Bronchial epithelial cell (primary cell): Measurements from ENCODE around the gene PLSCR4. TPM values are rescaled to one million over a fixed set of nuclear protein-coding genes. Genes with fewer than 3 reads are reported as not detected.

Experiments
- DNase-seq: peaks from one replicate; pipeline ENCODE4 v3.0.0-alpha.2; 2010; ENCODE audit warnings: low read depth
- FAIRE-seq: peaks from 2 replicates; lab custom pipeline; 2011; peaks lifted over from hg19 to GRCh38; lab: Jason Lieb, UNC
- H3K27me3 ChIP-seq: 2 replicates; pipeline ENCODE4 v1.5.1; 2011; ENCODE audit warnings: low read length; ENCODE audit not compliant: control insufficient read depth, insufficient read depth
- H3K36me3 ChIP-seq: 2 replicates; pipeline ENCODE4 v1.5.1; 2011; ENCODE audit warnings: low read length; ENCODE audit not compliant: control insufficient read depth, insufficient read depth
- H3K4me3 ChIP-seq: 2 replicates; pipeline ENCODE4 v1.5.1; 2011; ENCODE audit warnings: mild to moderate bottlenecking, low read depth, low read length, control low read depth
- total RNA-seq: library from RNA; depleted of rRNA; stranded (reverse); fragments of >200 nt; gene quantifications from 2 replicates; pipeline ENCODE4 v1.2.1, GENCODE V29; 2014
- TF ChIP-seq, protein P1 (sequence below): IDR thresholded peaks from 2 replicates; pipeline ENCODE4 v1.5.1; 2011; ENCODE audit warnings: mild to moderate bottlenecking, moderate library complexity, low read length, control low read depth, inconsistent platforms; ENCODE audit not compliant: insufficient read depth, severe bottlenecking

The PLSCR4 gene
- total RNA-seq, 1 donor from 2014 or later, result 0.26 TPM

DNA sequence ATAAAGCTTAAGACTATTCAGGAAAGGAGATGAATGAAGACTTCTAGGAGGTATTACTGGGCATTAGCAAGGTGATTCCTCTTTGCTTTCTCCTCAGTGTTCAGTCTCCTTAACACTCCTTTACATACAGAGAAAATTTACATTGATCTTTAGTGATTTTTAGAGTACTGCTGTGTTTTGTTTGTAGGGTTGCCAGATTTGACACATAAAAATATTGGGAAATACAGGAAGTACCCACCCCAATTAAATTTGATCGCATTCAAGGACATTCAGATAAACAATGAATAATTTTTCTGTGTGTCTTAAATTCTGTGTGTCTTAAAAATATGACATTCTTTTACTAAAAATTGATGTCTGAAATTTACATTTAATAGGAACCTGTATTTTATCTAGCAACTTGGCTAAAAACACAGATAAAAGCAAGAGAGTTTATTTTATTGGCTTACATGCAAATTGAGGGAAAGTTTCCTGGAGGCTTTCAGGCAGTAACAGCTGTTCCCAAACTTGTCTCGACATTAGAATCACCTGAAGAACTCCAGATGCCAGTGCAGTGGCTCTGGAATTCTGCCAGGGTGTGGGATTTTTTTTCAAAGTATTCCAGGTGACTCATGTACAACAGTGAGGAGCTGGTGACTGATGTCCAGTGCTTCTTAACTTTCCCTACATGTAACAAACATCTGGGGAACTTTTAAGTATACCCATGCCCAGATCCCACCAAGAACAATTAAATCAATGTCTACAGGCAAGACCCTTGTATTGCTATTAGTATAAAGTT, 66.5 kb downstream of the PLSCR4 start:
- DNase-seq (peak; percentile 89), FAIRE-seq (no peak)
- TF ChIP-seq, protein P1, sequence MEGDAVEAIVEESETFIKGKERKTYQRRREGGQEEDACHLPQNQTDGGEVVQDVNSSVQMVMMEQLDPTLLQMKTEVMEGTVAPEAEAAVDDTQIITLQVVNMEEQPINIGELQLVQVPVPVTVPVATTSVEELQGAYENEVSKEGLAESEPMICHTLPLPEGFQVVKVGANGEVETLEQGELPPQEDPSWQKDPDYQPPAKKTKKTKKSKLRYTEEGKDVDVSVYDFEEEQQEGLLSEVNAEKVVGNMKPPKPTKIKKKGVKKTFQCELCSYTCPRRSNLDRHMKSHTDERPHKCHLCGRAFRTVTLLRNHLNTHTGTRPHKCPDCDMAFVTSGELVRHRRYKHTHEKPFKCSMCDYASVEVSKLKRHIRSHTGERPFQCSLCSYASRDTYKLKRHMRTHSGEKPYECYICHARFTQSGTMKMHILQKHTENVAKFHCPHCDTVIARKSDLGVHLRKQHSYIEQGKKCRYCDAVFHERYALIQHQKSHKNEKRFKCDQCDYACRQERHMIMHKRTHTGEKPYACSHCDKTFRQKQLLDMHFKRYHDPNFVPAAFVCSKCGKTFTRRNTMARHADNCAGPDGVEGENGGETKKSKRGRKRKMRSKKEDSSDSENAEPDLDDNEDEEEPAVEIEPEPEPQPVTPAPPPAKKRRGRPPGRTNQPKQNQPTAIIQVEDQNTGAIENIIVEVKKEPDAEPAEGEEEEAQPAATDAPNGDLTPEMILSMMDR, result no peak
- H3K36me3 ChIP-seq, result no peaks in the 10 kb centered on the region
- H3K4me3 ChIP-seq, result no peak overlapping the region
- no peaks in the 10 kb centered on the region for H3K27me3 ChIP-seq

DNA sequence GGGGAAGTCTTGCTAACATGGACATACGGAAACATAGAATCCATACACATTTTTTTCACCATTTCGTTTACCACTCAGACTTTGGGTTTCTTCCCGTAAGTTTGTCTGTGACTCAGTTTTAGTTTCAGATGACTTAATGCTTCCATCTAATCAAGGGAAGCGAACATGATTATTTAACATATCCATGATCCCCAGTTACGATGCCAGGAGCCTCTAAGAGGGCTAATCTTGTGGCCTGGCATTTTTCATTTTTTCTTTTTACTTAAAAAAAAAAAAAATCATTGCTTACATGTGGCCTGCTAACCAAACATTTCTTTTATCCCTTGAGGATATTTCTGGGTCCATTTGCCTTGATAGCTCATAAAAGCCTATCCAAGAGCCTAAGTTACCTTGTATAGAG, 69.7 kb downstream of the PLSCR4 start:
- Histone ChIP-seq H3K36me3 (no peaks in the 10 kb centered on the region), H3K4me3 (no peak overlapping the region), H3K27me3 (no peaks in the 10 kb centered on the region)
- FAIRE-seq, result no peak
- TF ChIP-seq, protein P1, result no peak
- DNase-seq, result no peak

DNA sequence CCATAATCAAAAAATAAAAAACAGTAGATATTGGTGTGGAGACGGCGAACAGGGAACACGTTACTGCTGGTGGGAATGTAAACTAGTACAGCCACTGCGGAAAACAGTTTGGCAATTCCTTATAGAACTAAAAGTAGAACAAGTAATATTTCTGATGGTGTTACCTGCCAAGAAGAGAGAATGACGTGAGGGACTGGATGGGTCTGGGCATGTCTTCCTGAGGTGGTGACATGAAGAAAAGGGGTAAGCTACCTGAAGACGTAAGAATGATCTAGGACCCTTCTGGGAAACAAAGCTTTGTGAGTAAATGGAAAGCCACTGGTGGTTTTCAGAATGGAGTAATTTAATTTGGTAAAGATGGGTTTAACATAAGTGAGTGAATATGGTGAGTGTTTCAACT, 70.5 kb downstream of the PLSCR4 start:
- Histone ChIP-seq H3K36me3 (no peaks in the 10 kb centered on the region), H3K27me3 (no peaks in the 10 kb centered on the region), H3K4me3 (no peak overlapping the region)
- DNase-seq (peak; percentile 83), FAIRE-seq (no peak)
- TF ChIP-seq, protein P1, result no peak

DNA sequence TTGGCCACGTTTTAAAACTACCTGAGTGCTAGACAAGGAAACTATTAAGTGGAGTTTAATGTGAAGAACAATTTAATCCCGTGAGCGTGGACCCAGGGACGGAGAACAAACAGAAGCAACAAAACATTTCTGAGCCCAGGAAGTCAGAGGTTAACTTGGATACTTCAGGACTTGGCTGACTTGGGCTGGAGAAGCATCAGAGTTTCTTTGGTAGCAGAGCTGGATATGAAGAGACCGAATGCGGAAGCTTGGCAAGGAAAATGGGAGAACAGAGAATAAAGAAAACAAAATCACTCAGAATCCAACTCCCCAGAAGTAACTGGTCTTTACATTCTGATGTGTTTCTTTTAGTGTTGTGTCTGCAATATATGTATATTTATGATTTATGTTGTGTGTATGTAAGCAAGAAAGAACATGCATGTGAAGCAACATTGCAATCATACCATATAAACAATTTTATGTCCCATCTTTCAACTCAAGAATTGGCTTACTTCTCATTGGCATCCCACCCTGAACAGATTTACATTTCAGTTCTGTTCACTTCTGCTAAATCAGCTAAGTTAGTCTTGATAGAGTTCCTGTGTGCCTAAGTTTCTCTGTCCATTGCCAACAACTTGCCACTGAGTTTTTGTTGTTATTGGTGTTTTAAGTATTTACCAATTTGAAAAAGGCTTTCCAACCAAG, 72.8 kb downstream of the PLSCR4 start:
- FAIRE-seq, result no peak
- no peaks in the 10 kb centered on the region for H3K27me3 ChIP-seq
- H3K4me3 ChIP-seq, result no peak overlapping the region
- no peak for DNase-seq
- TF ChIP-seq, protein P1, result no peak
- no peaks in the 10 kb centered on the region for H3K36me3 ChIP-seq

DNA sequence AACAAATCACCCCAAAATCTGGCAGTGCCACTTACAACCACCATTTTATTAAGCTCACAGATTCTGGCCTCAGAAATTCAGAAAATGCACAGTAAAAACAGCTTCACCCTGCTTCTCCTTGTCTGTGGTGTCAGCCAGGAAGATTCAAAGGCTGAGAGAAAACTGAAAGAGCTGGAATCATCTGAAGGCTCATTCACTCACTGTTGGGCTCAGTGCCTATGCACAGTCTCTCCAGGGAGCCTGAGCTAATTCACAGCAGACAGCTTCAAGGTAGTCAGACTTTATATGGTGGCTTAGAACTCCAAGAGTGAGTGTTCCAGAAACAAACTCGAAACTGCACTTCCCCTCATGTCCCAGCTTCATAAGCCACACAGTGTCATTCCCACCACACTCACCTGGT, 73.4 kb downstream of the PLSCR4 start:
- Histone ChIP-seq H3K36me3 (no peaks in the 10 kb centered on the region), H3K27me3 (no peaks in the 10 kb centered on the region), H3K4me3 (no peak overlapping the region)
- TF ChIP-seq, protein P1, result no peak
- FAIRE-seq (peak; percentile 36), DNase-seq (no peak)

DNA sequence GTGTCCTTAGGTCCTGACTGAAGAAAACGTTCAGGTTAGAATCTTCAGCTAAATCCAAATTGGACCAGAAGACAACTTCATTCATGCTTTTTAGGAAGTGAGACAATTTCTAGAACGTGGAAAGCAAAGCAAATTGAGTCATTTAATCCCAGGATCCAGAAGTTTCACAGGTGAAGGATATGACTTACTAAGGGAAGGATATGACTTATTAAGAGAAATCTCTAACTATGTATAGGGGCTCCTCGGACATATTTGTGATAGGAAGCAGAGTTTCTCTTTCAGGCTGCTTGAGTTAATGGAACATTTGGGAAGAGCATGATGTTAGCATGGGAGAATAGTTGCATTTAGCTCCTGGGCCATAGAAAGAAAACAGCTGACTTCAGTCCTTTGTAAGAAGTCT, 73.8 kb downstream of the PLSCR4 start:
- TF ChIP-seq, protein P1, result no peak
- Histone ChIP-seq H3K36me3 (no peaks in the 10 kb centered on the region), H3K4me3 (no peak overlapping the region), H3K27me3 (no peaks in the 10 kb centered on the region)
- FAIRE-seq (no peak), DNase-seq (peak; percentile 64)
